Measurements from ENCODE around the gene CFB. TPM values are rescaled to one million over a fixed set of nuclear protein-coding genes. Genes with fewer than 3 reads are reported as not detected.
"Not testable (repeated sequence)": the region's sequence is repeated elsewhere in the genome, so short reads cannot be mapped to it uniquely, and the experiment has no call there.

Gene CFB
- total and polyA plus RNA-seq, 9 of the 15 experiments (the other 6 are each of a cell fraction or from before 2014, with no cell fraction given) = 0.08 to 0.91 (median 0.22) TPM; not detected in 4

GRCh38 chr6:31976065-31976464, 30.2 kb downstream of the CFB start:
- POLR2A ChIA-PET; H3K9me1 ChIP-seq (ENCODE audit: control insufficient read depth, insufficient read depth, low read length); H3K9ac ChIP-seq (ENCODE audit: insufficient read depth in 1 of 2, low read depth in 2 of 2, low read length in 2 of 2); BruUV-seq (replicated peaks); H3K4me3 ChIP-seq; DNase-seq (ENCODE audit: extremely low read depth in 1 of 4, low spot score in 3 of 4); H3K9me3 ChIP-seq (replicated peaks; ENCODE audit: control insufficient read depth, insufficient read depth, low read depth, low read length); H3K27ac ChIP-seq (ENCODE audit: extremely low read depth, low read depth, low read length); H4K20me1 ChIP-seq (replicated peaks; ENCODE audit: control insufficient read depth, insufficient read depth, low read length); H3K4me2 ChIP-seq (ENCODE audit: insufficient read depth, low read length); CTCF ChIA-PET (ENCODE audit: low intra/inter-chr PET ratio); FAIRE-seq; ATAC-seq; H2AFZ ChIP-seq (ENCODE audit: low read depth, low read length); in situ Hi-C loops (cut with MboI); H3K27me3 ChIP-seq (ENCODE audit: control insufficient read depth in 2 of 2, insufficient read depth in 2 of 2, low read length in 2 of 2): not testable (repeated sequence)
- 99% methylated on average over 9 of the region's 30 CpGs for WGBS (ENCODE audit: insufficient coverage, low coverage, missing lambda C conversion rate)
- intact Hi-C loops (cut with micrococcal nuclease) = loop anchor here (10.0 kb wide), 1 partner anchor 241 kb away; the partner anchor contains the start of gene CLIC1
- Histone ChIP-seq H3K79me2 (ENCODE audit: control insufficient read depth, insufficient read depth, low read length) (peaks cover 46% of the 10 kb centered on the region), H3K36me3 (ENCODE audit: control insufficient read depth, insufficient read depth, low read length) (peaks cover 22% of the 10 kb centered on the region), H3K4me1 (replicated peaks in 1 of 2; ENCODE audit: control insufficient read depth in 2 of 2, insufficient read depth in 2 of 2, low read length in 2 of 2) (peaks cover 53 to 57% of the 10 kb centered on the region in 2 experiments)

DNA sequence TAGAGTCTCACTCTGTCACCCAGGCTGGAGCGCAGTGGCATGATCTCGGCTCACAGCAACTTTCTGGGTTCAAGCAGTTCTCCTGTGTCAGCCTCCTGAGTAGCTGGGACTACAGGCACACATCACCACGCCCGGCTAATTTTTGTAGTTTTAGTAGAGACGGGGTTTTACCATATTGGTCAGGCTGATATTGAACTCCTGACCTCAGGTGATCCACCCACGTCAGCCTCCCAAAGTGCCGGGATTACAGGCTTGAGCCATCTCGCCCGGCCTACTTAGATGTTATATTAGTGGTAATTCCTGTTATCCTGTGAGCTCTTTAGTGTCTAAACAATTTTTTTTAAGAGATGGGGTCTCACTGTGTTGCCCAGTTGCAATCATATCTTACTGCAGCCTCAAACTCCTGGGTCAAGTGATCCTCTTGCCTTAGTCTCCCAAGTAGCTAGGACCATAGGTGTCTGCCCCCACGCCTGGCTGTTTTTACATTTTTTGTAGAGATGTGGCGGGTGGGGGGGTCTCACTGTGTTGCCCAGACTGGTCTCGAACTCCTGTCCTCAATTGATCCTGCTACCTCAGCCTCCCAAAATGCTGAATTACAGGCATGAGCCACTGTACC, 32.0 kb downstream of the CFB start:
- peak overlapping the region; percentile 42 for H3K27ac ChIP-seq (ENCODE audit: extremely low read depth, low read depth, low read length)
- WGBS (ENCODE audit: insufficient coverage, low coverage, missing lambda C conversion rate) = 74% methylated on average over 12 of the region's 12 CpGs
- no peak overlapping the region for H3K4me2 ChIP-seq (ENCODE audit: insufficient read depth, low read length)
- H3K9me3 ChIP-seq (replicated peaks; ENCODE audit: control insufficient read depth, insufficient read depth, low read depth, low read length) = no peaks in the 10 kb centered on the region
- peaks cover 33% of the 10 kb centered on the region for H3K79me2 ChIP-seq (ENCODE audit: control insufficient read depth, insufficient read depth, low read length)
- BruUV-seq (replicated peaks) = no TSS peak
- FAIRE-seq = no peak
- in situ Hi-C loops (cut with MboI) (no loop called here), intact Hi-C loops (cut with micrococcal nuclease) (loop anchor here (10.0 kb wide), 1 partner anchor 243 kb away; the partner anchor contains the start of gene CLIC1)
- no peak overlapping the region for H2AFZ ChIP-seq (ENCODE audit: low read depth, low read length)
- no peak for ATAC-seq
- H3K4me1 ChIP-seq (replicated peaks in 1 of 2; ENCODE audit: control insufficient read depth in 2 of 2, insufficient read depth in 2 of 2, low read length in 2 of 2) = peaks cover 42 to 43% of the 10 kb centered on the region in 2 experiments
- no peak overlapping the region for H3K4me3 ChIP-seq
- no peaks in the 10 kb centered on the region for H3K27me3 ChIP-seq (ENCODE audit: control insufficient read depth in 2 of 2, insufficient read depth in 2 of 2, low read length in 2 of 2)
- H3K9me1 ChIP-seq (ENCODE audit: control insufficient read depth, insufficient read depth, low read length) = no peaks in the 10 kb centered on the region
- ChIA-PET POLR2A (no interaction called here), CTCF (ENCODE audit: low intra/inter-chr PET ratio) (no interaction called here)
- peak; percentile 67 for TF ChIP-seq EGR1 (conservative IDR thresholded peaks at IDR 0.05)
- TF ChIP-seq ZNF740 (CRISPR knock-in tag; IDR thresholded peaks at IDR 0.05) = 0 out of 2 replicates have a peak, but pooled peaks have one; percentile 26
- TF ChIP-seq ZNF740 (tag; IDR thresholded peaks at IDR 0.05) = no peak
- 0 out of 2 replicates have a peak, but pooled peaks have one; percentile 19 for TF ChIP-seq ZNF384 (IDR thresholded peaks at IDR 0.05; ENCODE audit: low read depth, low read length)
- no peak for TF ChIP-seq BRD4 (IDR thresholded peaks at IDR 0.05)
- TF ChIP-seq BCOR (IDR thresholded peaks at IDR 0.05) = peak; percentile 78
- no peak for TF ChIP-seq HSF4 (CRISPR knock-in tag; IDR thresholded peaks at IDR 0.05; ENCODE audit: borderline replicate concordance)
- TF ChIP-seq, protein P1, sequence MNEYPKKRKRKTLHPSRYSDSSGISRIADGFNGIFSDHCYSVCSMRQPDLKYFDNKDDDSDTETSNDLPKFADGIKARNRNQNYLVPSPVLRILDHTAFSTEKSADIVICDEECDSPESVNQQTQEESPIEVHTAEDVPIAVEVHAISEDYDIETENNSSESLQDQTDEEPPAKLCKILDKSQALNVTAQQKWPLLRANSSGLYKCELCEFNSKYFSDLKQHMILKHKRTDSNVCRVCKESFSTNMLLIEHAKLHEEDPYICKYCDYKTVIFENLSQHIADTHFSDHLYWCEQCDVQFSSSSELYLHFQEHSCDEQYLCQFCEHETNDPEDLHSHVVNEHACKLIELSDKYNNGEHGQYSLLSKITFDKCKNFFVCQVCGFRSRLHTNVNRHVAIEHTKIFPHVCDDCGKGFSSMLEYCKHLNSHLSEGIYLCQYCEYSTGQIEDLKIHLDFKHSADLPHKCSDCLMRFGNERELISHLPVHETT (CRISPR knock-in tag; conservative IDR thresholded peaks at IDR 0.05 in 1 of 2, IDR thresholded peaks at IDR 0.05 in 1 of 2) = no peak
- peak; percentile 96 for TF ChIP-seq ZNF121 (CRISPR knock-in tag; conservative IDR thresholded peaks at IDR 0.05)
- TF ChIP-seq RBM25 (IDR thresholded peaks at IDR 0.05; ENCODE audit: low read depth, low read length, severe bottlenecking) = peak; percentile 84
- peak; percentile 29 to 74; a peak in 2 of 4 replicates for TF ChIP-seq KDM1A (IDR thresholded peaks at IDR 0.05)
- H4K20me1 ChIP-seq (replicated peaks; ENCODE audit: control insufficient read depth, insufficient read depth, low read length) = no peaks in the 10 kb centered on the region
- no peak for DNase-seq (ENCODE audit: extremely low read depth in 1 of 4, low spot score in 3 of 4)
- H3K9ac ChIP-seq (ENCODE audit: insufficient read depth in 1 of 2, low read depth in 2 of 2, low read length in 2 of 2) = peak overlapping the region; percentile 27 to 28; a peak in 3 of 4 replicates
- H3K36me3 ChIP-seq (ENCODE audit: control insufficient read depth, insufficient read depth, low read length) = peaks cover 18% of the 10 kb centered on the region
